ENCODE measurements around the gene ZNF26.

- TF ChIP-seq, protein P1, sequence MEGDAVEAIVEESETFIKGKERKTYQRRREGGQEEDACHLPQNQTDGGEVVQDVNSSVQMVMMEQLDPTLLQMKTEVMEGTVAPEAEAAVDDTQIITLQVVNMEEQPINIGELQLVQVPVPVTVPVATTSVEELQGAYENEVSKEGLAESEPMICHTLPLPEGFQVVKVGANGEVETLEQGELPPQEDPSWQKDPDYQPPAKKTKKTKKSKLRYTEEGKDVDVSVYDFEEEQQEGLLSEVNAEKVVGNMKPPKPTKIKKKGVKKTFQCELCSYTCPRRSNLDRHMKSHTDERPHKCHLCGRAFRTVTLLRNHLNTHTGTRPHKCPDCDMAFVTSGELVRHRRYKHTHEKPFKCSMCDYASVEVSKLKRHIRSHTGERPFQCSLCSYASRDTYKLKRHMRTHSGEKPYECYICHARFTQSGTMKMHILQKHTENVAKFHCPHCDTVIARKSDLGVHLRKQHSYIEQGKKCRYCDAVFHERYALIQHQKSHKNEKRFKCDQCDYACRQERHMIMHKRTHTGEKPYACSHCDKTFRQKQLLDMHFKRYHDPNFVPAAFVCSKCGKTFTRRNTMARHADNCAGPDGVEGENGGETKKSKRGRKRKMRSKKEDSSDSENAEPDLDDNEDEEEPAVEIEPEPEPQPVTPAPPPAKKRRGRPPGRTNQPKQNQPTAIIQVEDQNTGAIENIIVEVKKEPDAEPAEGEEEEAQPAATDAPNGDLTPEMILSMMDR (IDR thresholded peaks at IDR 0.05): no peak
- no peak for TF ChIP-seq POLR2A (IDR thresholded peaks at IDR 0.05)
Measured at GRCh38 chr12:133073836-133074235, 87.7 kb downstream of the ZNF26 start.
